Measurements from ENCODE around the gene PLEKHD1. TPM values are rescaled to one million over a fixed set of nuclear protein-coding genes. Genes with fewer than 3 reads are reported as not detected.

Gene PLEKHD1
- total and polyA plus RNA-seq, 2 donors, result 0.09 to 0.30 TPM

GRCh38 chr14:69499436-69499835 is 14.9 kb downstream of the PLEKHD1 start:
- no peak overlapping the region for H3K27ac ChIP-seq (ENCODE audit: low read depth in 1 of 2, low read length in 1 of 2)
- no peaks in the 10 kb centered on the region for H3K9me3 ChIP-seq (ENCODE audit: control insufficient read depth in 2 of 2, insufficient read depth in 1 of 2, low read length in 1 of 2)
- 96% methylated on average over 5 of the region's 5 CpGs for WGBS
- DNase-seq (ENCODE audit: low read depth in 6 of 9, low spot score in 9 of 9), result no peak
- peaks cover 0 to 33% of the 10 kb centered on the region in 2 donors for H3K27me3 ChIP-seq (ENCODE audit: control insufficient read depth in 2 of 2, insufficient read depth in 1 of 2, low read length in 1 of 2)
- no peak overlapping the region for H3K4me3 ChIP-seq (ENCODE audit: low read length in 2 of 2)
- no peaks in the 10 kb centered on the region for H3K36me3 ChIP-seq (ENCODE audit: control insufficient read depth in 2 of 2, insufficient read depth in 2 of 2, low read length in 1 of 2)
- H3K4me1 ChIP-seq (ENCODE audit: control insufficient read depth in 2 of 2, insufficient read depth in 2 of 2, low read length in 2 of 2), result peaks cover 0 to 5% of the 10 kb centered on the region in 2 donors

- Histone ChIP-seq H3K4me3 (ENCODE audit: low read length in 2 of 2) (no peak overlapping the region), H3K4me1 (ENCODE audit: control insufficient read depth in 2 of 2, insufficient read depth in 2 of 2, low read length in 2 of 2) (peaks cover 0 to 5% of the 10 kb centered on the region in 2 donors), H3K27ac (ENCODE audit: low read depth in 1 of 2, low read length in 1 of 2) (no peak overlapping the region), H3K36me3 (ENCODE audit: control insufficient read depth in 2 of 2, insufficient read depth in 2 of 2, low read length in 1 of 2) (no peaks in the 10 kb centered on the region), H3K9me3 (ENCODE audit: control insufficient read depth in 2 of 2, insufficient read depth in 1 of 2, low read length in 1 of 2) (no peaks in the 10 kb centered on the region), H3K27me3 (ENCODE audit: control insufficient read depth in 2 of 2, insufficient read depth in 1 of 2, low read length in 1 of 2) (peaks cover 0 to 26% of the 10 kb centered on the region in 2 donors)
- DNase-seq (ENCODE audit: low read depth in 6 of 9, low spot score in 9 of 9), result no peak
- 92% methylated on average over 5 of the region's 5 CpGs for WGBS
Observed at GRCh38 chr14:69500096-69500495, 15.6 kb downstream of the PLEKHD1 start.

GRCh38 chr14:69500736-69501135 is 16.2 kb downstream of the PLEKHD1 start:
- Histone ChIP-seq H3K36me3 (ENCODE audit: control insufficient read depth in 2 of 2, insufficient read depth in 2 of 2, low read length in 1 of 2) (no peaks in the 10 kb centered on the region), H3K27ac (ENCODE audit: low read depth in 1 of 2, low read length in 1 of 2) (no peak overlapping the region), H3K27me3 (ENCODE audit: control insufficient read depth in 2 of 2, insufficient read depth in 1 of 2, low read length in 1 of 2) (peaks cover 0 to 26% of the 10 kb centered on the region in 2 donors), H3K4me3 (ENCODE audit: low read length in 2 of 2) (no peak overlapping the region), H3K9me3 (ENCODE audit: control insufficient read depth in 2 of 2, insufficient read depth in 1 of 2, low read length in 1 of 2) (no peaks in the 10 kb centered on the region), H3K4me1 (ENCODE audit: control insufficient read depth in 2 of 2, insufficient read depth in 2 of 2, low read length in 2 of 2) (peaks cover 0 to 5% of the 10 kb centered on the region in 2 donors)
- 97% methylated on average over 4 of the region's 4 CpGs for WGBS
- DNase-seq (ENCODE audit: low read depth in 6 of 9, low spot score in 9 of 9), result no peak

- Histone ChIP-seq H3K36me3 (ENCODE audit: control insufficient read depth in 2 of 2, insufficient read depth in 2 of 2, low read length in 1 of 2) (no peaks in the 10 kb centered on the region), H3K27me3 (ENCODE audit: control insufficient read depth in 2 of 2, insufficient read depth in 1 of 2, low read length in 1 of 2) (peaks cover 0 to 26% of the 10 kb centered on the region in 2 donors), H3K4me1 (ENCODE audit: control insufficient read depth in 2 of 2, insufficient read depth in 2 of 2, low read length in 2 of 2) (peaks cover 0 to 5% of the 10 kb centered on the region in 2 donors), H3K4me3 (ENCODE audit: low read length in 2 of 2) (no peak overlapping the region), H3K27ac (ENCODE audit: low read depth in 1 of 2, low read length in 1 of 2) (no peak overlapping the region), H3K9me3 (ENCODE audit: control insufficient read depth in 2 of 2, insufficient read depth in 1 of 2, low read length in 1 of 2) (no peaks in the 10 kb centered on the region)
- peak in 1 of 9 donors; percentile 2 for DNase-seq (ENCODE audit: low read depth in 6 of 9, low spot score in 9 of 9)
- 86% methylated on average over 4 of the region's 4 CpGs for WGBS
Observed at GRCh38 chr14:69501423-69501838, 16.9 kb downstream of the PLEKHD1 start.

GRCh38 chr14:69504775-69505174 is 20.2 kb downstream of the PLEKHD1 start:
- peaks cover 0 to 26% of the 10 kb centered on the region in 2 donors for H3K27me3 ChIP-seq (ENCODE audit: control insufficient read depth in 2 of 2, insufficient read depth in 1 of 2, low read length in 1 of 2)
- DNase-seq (ENCODE audit: low read depth in 6 of 9, low spot score in 9 of 9), result no peak
- H3K4me3 ChIP-seq (ENCODE audit: low read length in 2 of 2), result no peak overlapping the region
- 100% methylated on average over 1 of the region's 1 CpG for WGBS
- no peaks in the 10 kb centered on the region for H3K36me3 ChIP-seq (ENCODE audit: control insufficient read depth in 2 of 2, insufficient read depth in 2 of 2, low read length in 1 of 2)
- H3K4me1 ChIP-seq (ENCODE audit: control insufficient read depth in 2 of 2, insufficient read depth in 2 of 2, low read length in 2 of 2), result peaks cover 0 to 5% of the 10 kb centered on the region in 2 donors
- no peak overlapping the region for H3K27ac ChIP-seq (ENCODE audit: low read depth in 1 of 2, low read length in 1 of 2)
- H3K9me3 ChIP-seq (ENCODE audit: control insufficient read depth in 2 of 2, insufficient read depth in 1 of 2, low read length in 1 of 2), result no peaks in the 10 kb centered on the region

GRCh38 chr14:69505338-69506240 is 21.1 kb downstream of the PLEKHD1 start:
- Histone ChIP-seq H3K4me1 (ENCODE audit: control insufficient read depth in 2 of 2, insufficient read depth in 2 of 2, low read length in 2 of 2) (peaks cover 0 to 5% of the 10 kb centered on the region in 2 donors), H3K4me3 (ENCODE audit: low read length in 2 of 2) (no peak overlapping the region), H3K36me3 (ENCODE audit: control insufficient read depth in 2 of 2, insufficient read depth in 2 of 2, low read length in 1 of 2) (no peaks in the 10 kb centered on the region), H3K27ac (ENCODE audit: low read depth in 1 of 2, low read length in 1 of 2) (no peak overlapping the region), H3K27me3 (ENCODE audit: control insufficient read depth in 2 of 2, insufficient read depth in 1 of 2, low read length in 1 of 2) (peaks cover 0 to 21% of the 10 kb centered on the region in 2 donors), H3K9me3 (ENCODE audit: control insufficient read depth in 2 of 2, insufficient read depth in 1 of 2, low read length in 1 of 2) (no peaks in the 10 kb centered on the region)
- WGBS, result 90% methylated on average over 8 of the region's 8 CpGs
- DNase-seq (ENCODE audit: low read depth in 6 of 9, low spot score in 9 of 9), result no peak

GRCh38 chr14:69506241-69506595 is 21.7 kb downstream of the PLEKHD1 start:
- Histone ChIP-seq H3K27me3 (ENCODE audit: control insufficient read depth in 2 of 2, insufficient read depth in 1 of 2, low read length in 1 of 2) (peaks cover 0 to 18% of the 10 kb centered on the region in 2 donors), H3K4me1 (ENCODE audit: control insufficient read depth in 2 of 2, insufficient read depth in 2 of 2, low read length in 2 of 2) (peaks cover 0 to 4% of the 10 kb centered on the region in 2 donors), H3K36me3 (ENCODE audit: control insufficient read depth in 2 of 2, insufficient read depth in 2 of 2, low read length in 1 of 2) (no peaks in the 10 kb centered on the region), H3K4me3 (ENCODE audit: low read length in 2 of 2) (no peak overlapping the region), H3K9me3 (ENCODE audit: control insufficient read depth in 2 of 2, insufficient read depth in 1 of 2, low read length in 1 of 2) (no peaks in the 10 kb centered on the region), H3K27ac (ENCODE audit: low read depth in 1 of 2, low read length in 1 of 2) (no peak overlapping the region)
- 78% methylated on average over 1 of the region's 1 CpG for WGBS
- no peak for DNase-seq (ENCODE audit: low read depth in 6 of 9, low spot score in 9 of 9)

GRCh38 chr14:69518289-69519101 is 34.0 kb downstream of the PLEKHD1 start:
- H3K27ac ChIP-seq (ENCODE audit: low read depth in 1 of 2, low read length in 1 of 2), result peak overlapping the region; percentile 40 to 76
- H3K27me3 ChIP-seq (ENCODE audit: control insufficient read depth in 2 of 2, insufficient read depth in 1 of 2, low read length in 1 of 2), result peaks cover 0 to 13% of the 10 kb centered on the region in 2 donors
- no peaks in the 10 kb centered on the region for H3K9me3 ChIP-seq (ENCODE audit: control insufficient read depth in 2 of 2, insufficient read depth in 1 of 2, low read length in 1 of 2)
- DNase-seq (ENCODE audit: low read depth in 6 of 9, low spot score in 9 of 9), result no peak
- H3K4me3 ChIP-seq (ENCODE audit: low read length in 2 of 2), result no peak overlapping the region
- no peaks in the 10 kb centered on the region for H3K36me3 ChIP-seq (ENCODE audit: control insufficient read depth in 2 of 2, insufficient read depth in 2 of 2, low read length in 1 of 2)
- 86% methylated on average over 4 of the region's 4 CpGs for WGBS
- peaks cover 0 to 5% of the 10 kb centered on the region in 2 donors for H3K4me1 ChIP-seq (ENCODE audit: control insufficient read depth in 2 of 2, insufficient read depth in 2 of 2, low read length in 2 of 2)

Measured in thymus (tissue), 11 donors.